Hepatocyte (in vitro differentiated cells): ENCODE data around the gene RABAC1.

Experiments
- CTCF ChIP-seq: fragments of 200-600 bp; sonication (generic); IDR thresholded peaks from 2 replicates; pipeline ENCODE4 v1.5.1; 2016; ENCODE audit warnings: antibody characterized with exemption, mild to moderate bottlenecking; ENCODE audit not compliant: poor library complexity
- EZH2 ChIP-seq: fragments of 200-600 bp; sonication (generic); IDR thresholded peaks from 2 replicates; pipeline ENCODE4 v1.6.1; 2016; ENCODE audit warnings: antibody characterized with exemption, mild to moderate bottlenecking, borderline replicate concordance
- EZH2phosphoT487 ChIP-seq: fragments of 200-600 bp; sonication (generic); IDR thresholded peaks from one replicate; pipeline ENCODE4 v1.6.1; 2018; ENCODE audit warnings: antibody characterized with exemption, mild to moderate bottlenecking, low read depth, moderate library complexity; ENCODE audit not compliant: unreplicated experiment, severe bottlenecking

DNA sequence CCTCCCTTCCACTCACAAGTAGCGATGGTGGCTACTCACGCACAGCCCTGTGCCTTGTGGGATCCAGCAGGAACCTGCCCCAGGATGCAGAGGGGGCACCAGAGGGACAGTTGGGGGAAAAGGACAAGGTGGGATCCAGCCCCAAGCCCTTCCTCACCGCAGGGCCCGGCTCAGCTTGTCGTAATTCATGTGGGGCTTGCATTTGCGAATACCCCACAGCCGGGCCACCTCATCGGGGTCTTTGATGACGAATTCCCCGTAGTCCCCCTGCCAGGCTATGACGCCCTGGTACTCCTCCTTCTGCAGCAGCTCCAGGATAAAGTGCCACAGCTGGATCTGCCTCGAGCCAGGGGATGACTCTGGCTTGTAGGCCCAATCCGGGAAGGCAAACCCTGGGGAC is 49.4 kb downstream of the RABAC1 start:
- TF ChIP-seq CTCF = no peak
- no peak for TF ChIP-seq EZH2phosphoT487
- no peak for TF ChIP-seq EZH2
